ENCODE measurements around the gene SAMD4A. TPM values are rescaled to one million over a fixed set of nuclear protein-coding genes. Genes with fewer than 3 reads are reported as not detected.
A peak's percentile ranks its signal among the peaks of the same experiment; 100 is the strongest.

Gene SAMD4A
- total RNA-seq, 4 donors from 2014 or later, result 15.3 to 40.2 (median 22.3) TPM

DNA sequence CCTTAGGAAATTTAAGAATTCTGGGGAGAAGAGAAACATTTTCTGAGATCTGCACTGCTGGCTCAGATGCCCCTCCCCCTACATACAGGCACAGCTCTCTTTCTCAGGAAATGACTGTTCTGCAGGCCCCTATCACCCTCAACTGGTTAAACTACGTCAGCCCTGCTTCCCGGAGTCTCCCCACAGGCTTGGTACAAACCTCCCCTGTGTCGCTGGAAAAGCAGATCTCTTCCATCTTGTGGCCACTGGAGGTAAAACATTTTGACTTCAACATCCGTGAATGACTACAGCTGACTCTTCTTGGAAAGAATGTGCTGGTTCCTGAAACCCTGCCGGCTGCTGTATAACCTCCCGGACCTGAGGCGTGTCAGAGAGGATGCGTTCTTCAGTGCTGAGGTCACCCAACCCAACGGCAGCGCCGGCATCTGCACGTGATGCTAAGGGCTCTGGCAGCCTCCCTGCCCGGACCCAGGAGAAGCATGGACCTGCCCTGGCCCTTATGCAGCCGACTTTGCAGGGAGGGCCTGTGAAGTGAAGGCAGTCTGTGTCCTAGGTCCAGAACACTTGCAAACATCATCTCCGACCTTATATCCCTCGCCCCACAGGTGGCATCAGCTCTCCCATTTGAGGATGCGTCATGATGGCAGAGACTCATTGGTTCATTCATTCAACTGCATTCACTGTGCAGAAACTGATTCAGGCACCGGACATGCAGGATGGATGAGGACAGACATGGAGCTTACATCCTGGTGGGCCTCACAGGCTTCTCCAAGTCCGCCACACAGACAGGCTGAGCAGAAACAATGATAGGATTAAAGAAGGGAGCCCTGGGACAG lies 206.5 kb downstream of the SAMD4A start:
- Histone ChIP-seq H3K27ac (peak overlapping the region; percentile 73 to 91 (median 78)), H3K4me3 (no peak overlapping the region), H3K27me3 (no peaks in the 10 kb centered on the region), H3K9me3 (no peaks in the 10 kb centered on the region), H3K36me3 (no peaks in the 10 kb centered on the region), H3K4me1 (peaks cover 7 to 30% (median 24%) of the 10 kb centered on the region in 4 donors)
- intact Hi-C loops (cut with DNase I; ENCODE audit: low total_unique reads), result loop anchor here (1.0 to 5.0 kb wide), 2 partner anchors 46 to 208 kb away; no protein-coding TSS in a partner anchor
- peak; percentile 80 for DNase-seq
- WGBS, 2 donors (ENCODE audit: low coverage in 1 of 2), result 12 to 20% methylated on average over 5 to 19 of the region's 19 CpGs
- TF ChIP-seq POLR2AphosphoS5 (IDR thresholded peaks at IDR 0.05) (peak; percentile 74 to 84 (median 81)), POLR2A (IDR thresholded peaks at IDR 0.05) (no peak), EP300 (IDR thresholded peaks at IDR 0.05; ENCODE audit: low read depth) (peak; percentile 86)
- TF ChIP-seq, protein P1, sequence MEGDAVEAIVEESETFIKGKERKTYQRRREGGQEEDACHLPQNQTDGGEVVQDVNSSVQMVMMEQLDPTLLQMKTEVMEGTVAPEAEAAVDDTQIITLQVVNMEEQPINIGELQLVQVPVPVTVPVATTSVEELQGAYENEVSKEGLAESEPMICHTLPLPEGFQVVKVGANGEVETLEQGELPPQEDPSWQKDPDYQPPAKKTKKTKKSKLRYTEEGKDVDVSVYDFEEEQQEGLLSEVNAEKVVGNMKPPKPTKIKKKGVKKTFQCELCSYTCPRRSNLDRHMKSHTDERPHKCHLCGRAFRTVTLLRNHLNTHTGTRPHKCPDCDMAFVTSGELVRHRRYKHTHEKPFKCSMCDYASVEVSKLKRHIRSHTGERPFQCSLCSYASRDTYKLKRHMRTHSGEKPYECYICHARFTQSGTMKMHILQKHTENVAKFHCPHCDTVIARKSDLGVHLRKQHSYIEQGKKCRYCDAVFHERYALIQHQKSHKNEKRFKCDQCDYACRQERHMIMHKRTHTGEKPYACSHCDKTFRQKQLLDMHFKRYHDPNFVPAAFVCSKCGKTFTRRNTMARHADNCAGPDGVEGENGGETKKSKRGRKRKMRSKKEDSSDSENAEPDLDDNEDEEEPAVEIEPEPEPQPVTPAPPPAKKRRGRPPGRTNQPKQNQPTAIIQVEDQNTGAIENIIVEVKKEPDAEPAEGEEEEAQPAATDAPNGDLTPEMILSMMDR (IDR thresholded peaks at IDR 0.05), result peak; percentile 51 to 85 (median 58)
- in situ Hi-C loops (cut with MboI; ENCODE audit: low pct_ligation_motif_present in 1 of 4, low pct_unique_long_range_greater_than_20kb in 1 of 4, low sequenced_read_pairs in 3 of 4), result loop anchor here (10.0 kb wide), 3 partner anchors 129 to 219 kb away; no protein-coding TSS in a partner anchor

DNA sequence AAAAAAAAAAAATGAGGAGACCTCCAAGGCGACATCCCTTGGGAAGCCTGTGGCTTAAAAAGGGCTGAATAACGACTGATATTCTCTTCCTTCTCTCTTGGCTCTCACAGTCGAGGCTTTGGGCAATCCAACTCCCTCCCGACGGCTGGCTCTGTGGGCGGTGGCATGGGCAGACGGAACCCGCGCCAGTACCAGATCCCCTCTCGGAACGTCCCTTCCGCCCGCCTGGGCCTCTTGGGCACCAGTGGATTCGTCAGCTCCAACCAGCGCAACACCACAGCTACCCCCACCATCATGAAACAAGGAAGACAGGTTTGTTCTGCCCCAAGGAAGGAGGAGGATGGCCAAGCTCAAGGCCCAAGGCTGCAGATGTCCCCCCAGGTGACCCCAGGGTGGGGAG lies 207.9 kb downstream of the SAMD4A start:
- in situ Hi-C loops (cut with MboI; ENCODE audit: low pct_ligation_motif_present in 1 of 4, low pct_unique_long_range_greater_than_20kb in 1 of 4, low sequenced_read_pairs in 3 of 4) (loop anchor here (10.0 kb wide), 3 partner anchors 130 to 220 kb away; no protein-coding TSS in a partner anchor), intact Hi-C loops (cut with DNase I; ENCODE audit: low total_unique reads) (loop anchor here (5.0 kb wide), 1 partner anchor 48 kb away; no protein-coding TSS in a partner anchor)
- H3K27ac ChIP-seq, result no peak overlapping the region
- H3K9me3 ChIP-seq, result no peaks in the 10 kb centered on the region
- H3K4me1 ChIP-seq, result peaks cover 7 to 30% (median 24%) of the 10 kb centered on the region in 4 donors
- no peaks in the 10 kb centered on the region for H3K27me3 ChIP-seq
- no peak for DNase-seq
- no peaks in the 10 kb centered on the region for H3K36me3 ChIP-seq
- TF ChIP-seq POLR2A (IDR thresholded peaks at IDR 0.05) (no peak), POLR2AphosphoS5 (IDR thresholded peaks at IDR 0.05) (no peak), EP300 (IDR thresholded peaks at IDR 0.05; ENCODE audit: low read depth) (no peak)
- TF ChIP-seq, protein P1 (IDR thresholded peaks at IDR 0.05), result no peak
- 86 to 97% methylated on average over 7 to 15 of the region's 15 CpGs for WGBS, 2 donors (ENCODE audit: low coverage in 1 of 2)
- H3K4me3 ChIP-seq, result no peak overlapping the region

DNA sequence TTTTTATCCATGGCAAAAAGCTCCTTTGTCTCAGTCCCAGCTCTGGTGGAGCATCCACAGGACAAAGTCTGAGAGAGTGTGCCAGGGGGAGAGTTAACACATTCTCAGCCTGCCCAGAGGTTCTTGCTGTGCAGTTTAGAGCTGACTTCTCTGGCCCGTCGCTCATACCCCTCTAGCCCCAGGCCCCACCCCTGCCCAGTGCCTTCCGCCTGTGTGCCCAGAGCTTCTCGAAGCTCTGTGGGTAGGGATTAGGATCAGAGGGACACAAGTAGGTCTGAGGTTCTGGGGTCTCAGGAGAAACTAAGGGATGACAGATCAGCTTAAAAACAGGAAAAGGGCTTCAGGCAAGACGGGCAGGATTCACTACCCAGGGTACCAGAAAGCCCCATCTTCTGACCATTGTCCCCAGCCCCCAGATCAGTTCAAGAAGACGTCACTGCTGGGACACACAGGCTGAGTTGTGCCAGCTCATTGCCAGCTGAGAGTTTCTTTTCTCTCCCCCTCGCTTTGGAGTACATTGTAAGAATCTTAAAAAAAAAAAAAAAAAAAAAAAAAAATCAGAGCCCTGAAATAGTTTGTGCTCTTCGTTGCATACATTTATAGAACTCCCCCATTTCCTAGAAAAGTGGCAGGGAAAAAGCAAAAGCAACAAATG lies 208.7 kb downstream of the SAMD4A start:
- no peaks in the 10 kb centered on the region for H3K9me3 ChIP-seq
- no peaks in the 10 kb centered on the region for H3K27me3 ChIP-seq
- peaks cover 7 to 30% (median 23%) of the 10 kb centered on the region in 4 donors for H3K4me1 ChIP-seq
- TF ChIP-seq, protein P1 (IDR thresholded peaks at IDR 0.05), result no peak
- no peak for TF ChIP-seq POLR2AphosphoS5 (IDR thresholded peaks at IDR 0.05)
- no peak for TF ChIP-seq POLR2A (IDR thresholded peaks at IDR 0.05)
- in situ Hi-C loops (cut with MboI; ENCODE audit: low pct_ligation_motif_present in 1 of 4, low pct_unique_long_range_greater_than_20kb in 1 of 4, low sequenced_read_pairs in 3 of 4) (loop anchor here (10.0 kb wide), 3 partner anchors 131 to 221 kb away; no protein-coding TSS in a partner anchor), intact Hi-C loops (cut with DNase I; ENCODE audit: low total_unique reads) (no loop called here)
- H3K4me3 ChIP-seq, result no peak overlapping the region
- no peak for DNase-seq
- 85 to 94% methylated on average over 4 to 8 of the region's 8 CpGs for WGBS, 2 donors (ENCODE audit: low coverage in 1 of 2)
- no peaks in the 10 kb centered on the region for H3K36me3 ChIP-seq
- peak overlapping the region in 1 of 4 donors; percentile 4 for H3K27ac ChIP-seq

Measured in transverse colon (tissue), 4 donors.